A673 (cell line): ENCODE data around the gene MAPK8IP3.

Source experiments
- EZH2 ChIP-seq: fragments of 200-600 bp; sonication (generic); IDR thresholded peaks from 2 replicates; pipeline ENCODE4 v1.6.1; 2017; ENCODE audit warnings: borderline replicate concordance, low read depth, mild to moderate bottlenecking, mixed read lengths, antibody characterized with exemption, low read length; ENCODE audit not compliant: poor library complexity, severe bottlenecking
- TF ChIP-seq, protein P1 (sequence below): fragments of 300-800, 200-600 bp; sonication (generic); conservative IDR thresholded peaks from 2 replicates; pipeline ENCODE4 v1.5.1; 2017; ENCODE audit warnings: low read depth, mild to moderate bottlenecking, antibody characterized with exemption, low read length, moderate library complexity, mixed read lengths

- TF ChIP-seq, protein P1, sequence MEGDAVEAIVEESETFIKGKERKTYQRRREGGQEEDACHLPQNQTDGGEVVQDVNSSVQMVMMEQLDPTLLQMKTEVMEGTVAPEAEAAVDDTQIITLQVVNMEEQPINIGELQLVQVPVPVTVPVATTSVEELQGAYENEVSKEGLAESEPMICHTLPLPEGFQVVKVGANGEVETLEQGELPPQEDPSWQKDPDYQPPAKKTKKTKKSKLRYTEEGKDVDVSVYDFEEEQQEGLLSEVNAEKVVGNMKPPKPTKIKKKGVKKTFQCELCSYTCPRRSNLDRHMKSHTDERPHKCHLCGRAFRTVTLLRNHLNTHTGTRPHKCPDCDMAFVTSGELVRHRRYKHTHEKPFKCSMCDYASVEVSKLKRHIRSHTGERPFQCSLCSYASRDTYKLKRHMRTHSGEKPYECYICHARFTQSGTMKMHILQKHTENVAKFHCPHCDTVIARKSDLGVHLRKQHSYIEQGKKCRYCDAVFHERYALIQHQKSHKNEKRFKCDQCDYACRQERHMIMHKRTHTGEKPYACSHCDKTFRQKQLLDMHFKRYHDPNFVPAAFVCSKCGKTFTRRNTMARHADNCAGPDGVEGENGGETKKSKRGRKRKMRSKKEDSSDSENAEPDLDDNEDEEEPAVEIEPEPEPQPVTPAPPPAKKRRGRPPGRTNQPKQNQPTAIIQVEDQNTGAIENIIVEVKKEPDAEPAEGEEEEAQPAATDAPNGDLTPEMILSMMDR = no peak
- TF ChIP-seq EZH2 = no peak
These were observed 31.7 kb upstream of the MAPK8IP3 start for GRCh38 chr16:1674306-1674705.
